Measurements from ENCODE around the gene ZWINT. TPM values are rescaled to one million over a fixed set of nuclear protein-coding genes. Genes with fewer than 3 reads are reported as not detected.

ZWINT gene
- total and polyA plus RNA-seq, 2 of the 4 experiments (the other 2 are of a cell fraction): 47.3 to 52.0 TPM

DNA sequence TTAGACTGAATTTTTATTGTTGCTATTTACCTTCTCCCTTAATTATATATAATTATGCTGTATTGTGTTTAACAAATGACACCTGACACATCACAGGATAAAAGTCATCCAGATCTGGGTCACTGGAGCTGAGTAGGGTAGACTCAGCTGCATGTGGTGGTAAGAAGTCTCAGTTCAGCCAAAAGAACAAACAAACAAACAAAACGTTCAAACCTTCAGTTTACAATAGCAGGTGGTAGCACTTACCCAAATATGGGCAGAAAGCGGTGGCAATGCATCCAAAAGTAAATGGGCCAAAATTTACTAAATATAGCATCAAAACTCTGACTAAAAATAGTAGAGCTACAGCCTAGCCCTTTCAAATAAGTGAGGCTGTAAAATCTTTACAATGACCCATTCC lies 42.2 kb downstream of the ZWINT start:
- no peak overlapping the region for H3K18ac ChIP-seq (ENCODE audit: low read depth, low read length)
- H3K9ac ChIP-seq (ENCODE audit: low read depth, low read length): no peak overlapping the region
- H2BK120ac ChIP-seq (ENCODE audit: low read depth, low read length): peak overlapping the region; percentile 37; the same call in 1 of the 2 replicates
- H3K4me2 ChIP-seq (ENCODE audit: low read depth, low read length): no peak overlapping the region
- no peak overlapping the region for H2AK5ac ChIP-seq (ENCODE audit: low read depth, low read length)
- ChIA-PET POLR2A (ENCODE audit: unreplicated experiment) (no interaction called here), CTCF (no interaction called here)
- no peaks in the 10 kb centered on the region for H4K20me1 ChIP-seq (ENCODE audit: insufficient read depth, low read length)
- in situ Hi-C loops (cut with MboI; ENCODE audit: low sequenced_read_pairs) (no loop called here), dilution Hi-C loops (cut with HindIII; ENCODE audit: low sequenced_read_pairs, unreplicated experiment) (no loop called here), intact Hi-C loops (cut with micrococcal nuclease) (no loop called here)
- no peak overlapping the region for H4K91ac ChIP-seq (ENCODE audit: insufficient read depth, low read depth, low read length)
- DNase-seq: no peak
- no peak for ATAC-seq (ENCODE audit: low read depth)
- H3K14ac ChIP-seq (replicated peaks; ENCODE audit: low read depth, low read length): no peak overlapping the region
- H4K5ac ChIP-seq (ENCODE audit: low read depth, low read length): no peak overlapping the region
- no peak overlapping the region for H2AFZ ChIP-seq (replicated peaks; ENCODE audit: low read length, poor library complexity)
- no peak overlapping the region for H4K8ac ChIP-seq (ENCODE audit: low read depth in 2 of 2, low read length in 2 of 2)
- H3K27me3 ChIP-seq (ENCODE audit: control insufficient read depth, insufficient read depth, low read length): no peaks in the 10 kb centered on the region
- no peak overlapping the region for H3K4ac ChIP-seq (ENCODE audit: low read depth, low read length)
- no peaks in the 10 kb centered on the region for H3K36me3 ChIP-seq (ENCODE audit: control insufficient read depth, insufficient read depth, low read length)
- H2BK20ac ChIP-seq (ENCODE audit: low read depth, low read length): peak overlapping the region; percentile 55; the same call in 1 of the 2 replicates
- no peak overlapping the region for H3K23ac ChIP-seq (ENCODE audit: low read depth, low read length)
- H3K56ac ChIP-seq (ENCODE audit: extremely low read depth, insufficient read depth, low read length): no peak overlapping the region
- H3K4me3 ChIP-seq (ENCODE audit: insufficient read depth, low read depth, low read length): no peak overlapping the region
- no peaks in the 10 kb centered on the region for H3K4me1 ChIP-seq (ENCODE audit: control insufficient read depth, insufficient read depth, low read length)
- no peaks in the 10 kb centered on the region; the same call in 1 of the 2 replicates for H3K9me3 ChIP-seq (ENCODE audit: control insufficient read depth, insufficient read depth, low read length)
- H3K79me1 ChIP-seq (ENCODE audit: low read depth in 1 of 2, low read length in 2 of 2): no peaks in the 10 kb centered on the region
- TF ChIP-seq CHD1 (IDR thresholded peaks at IDR 0.05; ENCODE audit: low read depth, low read length): no peak
- no peak for TF ChIP-seq USF2 (IDR thresholded peaks at IDR 0.05; ENCODE audit: low read depth, low read length)
- no peak for TF ChIP-seq RFX5 (IDR thresholded peaks at IDR 0.05; ENCODE audit: low read depth, low read length)
- TF ChIP-seq, protein P1, sequence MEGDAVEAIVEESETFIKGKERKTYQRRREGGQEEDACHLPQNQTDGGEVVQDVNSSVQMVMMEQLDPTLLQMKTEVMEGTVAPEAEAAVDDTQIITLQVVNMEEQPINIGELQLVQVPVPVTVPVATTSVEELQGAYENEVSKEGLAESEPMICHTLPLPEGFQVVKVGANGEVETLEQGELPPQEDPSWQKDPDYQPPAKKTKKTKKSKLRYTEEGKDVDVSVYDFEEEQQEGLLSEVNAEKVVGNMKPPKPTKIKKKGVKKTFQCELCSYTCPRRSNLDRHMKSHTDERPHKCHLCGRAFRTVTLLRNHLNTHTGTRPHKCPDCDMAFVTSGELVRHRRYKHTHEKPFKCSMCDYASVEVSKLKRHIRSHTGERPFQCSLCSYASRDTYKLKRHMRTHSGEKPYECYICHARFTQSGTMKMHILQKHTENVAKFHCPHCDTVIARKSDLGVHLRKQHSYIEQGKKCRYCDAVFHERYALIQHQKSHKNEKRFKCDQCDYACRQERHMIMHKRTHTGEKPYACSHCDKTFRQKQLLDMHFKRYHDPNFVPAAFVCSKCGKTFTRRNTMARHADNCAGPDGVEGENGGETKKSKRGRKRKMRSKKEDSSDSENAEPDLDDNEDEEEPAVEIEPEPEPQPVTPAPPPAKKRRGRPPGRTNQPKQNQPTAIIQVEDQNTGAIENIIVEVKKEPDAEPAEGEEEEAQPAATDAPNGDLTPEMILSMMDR (conservative IDR thresholded peaks at IDR 0.05; ENCODE audit: low read depth, low read length): no peak
- TF ChIP-seq POLR2A (IDR thresholded peaks at IDR 0.05; ENCODE audit: low read depth, low read length): no peak
- TF ChIP-seq RCOR1 (IDR thresholded peaks at IDR 0.05; ENCODE audit: insufficient replicate concordance, low read length): no peak
- no peak for TF ChIP-seq MAFK (IDR thresholded peaks at IDR 0.05; ENCODE audit: low read depth, low read length)
- TF ChIP-seq MXI1 (IDR thresholded peaks at IDR 0.05; ENCODE audit: borderline replicate concordance, low read depth, low read length): no peak
- TF ChIP-seq CEBPB (IDR thresholded peaks at IDR 0.05; ENCODE audit: low read depth, low read length): no peak
- TF ChIP-seq RAD21 (IDR thresholded peaks at IDR 0.05; ENCODE audit: low read length): no peak
- TF ChIP-seq FOS (IDR thresholded peaks at IDR 0.05; ENCODE audit: low read depth, low read length): no peak
- TF ChIP-seq NFE2L2 (IDR thresholded peaks at IDR 0.05; ENCODE audit: low read depth, low read length): no peak
- TF ChIP-seq SMC3 (IDR thresholded peaks at IDR 0.05; ENCODE audit: low read depth, low read length): no peak
- TF ChIP-seq MAZ (IDR thresholded peaks at IDR 0.05; ENCODE audit: borderline replicate concordance, low read depth, low read length): no peak
- no peak overlapping the region for H3K27ac ChIP-seq (ENCODE audit: insufficient read depth, low read length)
- H2AK9ac ChIP-seq (replicated peaks; ENCODE audit: low read depth, low read length, poor library complexity): no peak overlapping the region
- H3K9me1 ChIP-seq (ENCODE audit: insufficient read depth, low read length): no peaks in the 10 kb centered on the region
- no peak overlapping the region for H2BK5ac ChIP-seq (ENCODE audit: low read depth, low read length, poor library complexity, severe bottlenecking)
- WGBS, 2 experiments (ENCODE audit: extremely low coverage in 2 of 2, insufficient read length in 1 of 2): no CpG with 5 or more reads among the region's 2 CpGs
- H2BK15ac ChIP-seq (ENCODE audit: low read depth, low read length): no peak overlapping the region
- no TSS peak for BruUV-seq (replicated peaks)

All from IMR-90 (cell line).